Mesendoderm (in vitro differentiated cells): ENCODE measurements around the gene FRMD4A. TPM values are rescaled to one million over a fixed set of nuclear protein-coding genes. Genes with fewer than 3 reads are reported as not detected.

Source experiments
- DNase-seq: peaks from one replicate; pipeline ENCODE4 v3.0.0; 2013
- H2AK5ac ChIP-seq: 2 replicates; pipeline ENCODE4 v1.6.1; 2013; ENCODE audit warnings: low read length, inconsistent platforms
- H2BK120ac ChIP-seq: 2 replicates; pipeline ENCODE4 v1.6.1; 2013; ENCODE audit warnings: low read depth, mild to moderate bottlenecking, low read length, moderate library complexity, mixed read lengths
- H2BK15ac ChIP-seq: replicated peaks from 2 replicates; pipeline ENCODE4 v1.6.1; 2013; ENCODE audit warnings: low read depth, mild to moderate bottlenecking, moderate library complexity
- H2BK5ac ChIP-seq: 2 replicates; pipeline ENCODE4 v1.6.1; 2013; ENCODE audit warnings: low read length, inconsistent platforms
- H3K18ac ChIP-seq: 2 replicates; pipeline ENCODE4 v1.6.1; 2013; ENCODE audit warnings: mild to moderate bottlenecking, low read length, mixed read lengths
- H3K23ac ChIP-seq: one replicate; pipeline ENCODE4 v1.6.1; 2013; ENCODE audit warnings: low read length
- H3K27ac ChIP-seq: 2 replicates; pipeline ENCODE4 v1.5.1; 2013; ENCODE audit warnings: low read depth, mild to moderate bottlenecking, inconsistent platforms, low read length, moderate library complexity
- H3K27me3 ChIP-seq: 2 replicates; pipeline ENCODE4 v1.6.1; 2013; ENCODE audit warnings: low read length, control low read depth, mild to moderate bottlenecking, inconsistent platforms; ENCODE audit not compliant: insufficient read depth, poor library complexity
- H3K36me3 ChIP-seq: 2 replicates; pipeline ENCODE4 v1.6.1; 2013; ENCODE audit warnings: low read length, inconsistent platforms; ENCODE audit not compliant: control insufficient read depth, insufficient read depth
- H3K4ac ChIP-seq: one replicate; pipeline ENCODE4 v1.6.1; 2013; ENCODE audit warnings: low read depth, mild to moderate bottlenecking, low read length, moderate library complexity
- H3K4me1 ChIP-seq: 2 replicates; pipeline ENCODE4 v1.6.1; 2013; ENCODE audit warnings: low read depth, low read length, inconsistent platforms; ENCODE audit not compliant: control insufficient read depth
- H3K4me2 ChIP-seq: 2 replicates; pipeline ENCODE4 v1.6.1; 2013; ENCODE audit warnings: low read length
- H3K4me3 ChIP-seq: 2 replicates; pipeline ENCODE4 v1.5.1; 2013; ENCODE audit warnings: mild to moderate bottlenecking, low read length
- H3K56ac ChIP-seq: one replicate; pipeline ENCODE4 v1.6.1; 2013; ENCODE audit warnings: low read length
- H3K79me1 ChIP-seq: 2 replicates; pipeline ENCODE4 v1.6.1; 2013; ENCODE audit warnings: low read length, inconsistent platforms
- H3K79me2 ChIP-seq: 2 replicates; pipeline ENCODE4 v1.6.1; 2013; ENCODE audit warnings: mild to moderate bottlenecking, low read length; ENCODE audit not compliant: control insufficient read depth, insufficient read depth
- H3K9ac ChIP-seq: 2 replicates; pipeline ENCODE4 v1.6.1; 2013; ENCODE audit warnings: low read length, inconsistent platforms
- H4K5ac ChIP-seq: one replicate; pipeline ENCODE4 v1.6.1; 2013; ENCODE audit warnings: low read length
- H4K8ac ChIP-seq: one replicate; pipeline ENCODE4 v1.6.1; 2013; ENCODE audit warnings: low read depth, mild to moderate bottlenecking, control low read depth, low read length, moderate library complexity
- WGBS: extraction: QIAGEN DNeasy Blood & Tissue Kit; methylation state at CpG from one replicate; pipeline ENCODE4 v1.1.7; 2013; ENCODE audit warnings: low lambda C conversion rate, missing lambda C conversion rate; ENCODE audit not compliant: insufficient coverage; ENCODE audit errors: extremely low coverage; 5-methylcytosine and 5-hydroxymethylcytosine counted together
- small RNA-seq: library from polyadenylated mRNA; stranded (forward); fragments of <200 nt; extraction: miRNeasy Mini kit (QIAGEN cat#:217004); gene quantifications from one replicate; pipeline ENCODE3, GENCODE V24; 2013; ENCODE audit not compliant: insufficient read depth

Gene FRMD4A

DNA sequence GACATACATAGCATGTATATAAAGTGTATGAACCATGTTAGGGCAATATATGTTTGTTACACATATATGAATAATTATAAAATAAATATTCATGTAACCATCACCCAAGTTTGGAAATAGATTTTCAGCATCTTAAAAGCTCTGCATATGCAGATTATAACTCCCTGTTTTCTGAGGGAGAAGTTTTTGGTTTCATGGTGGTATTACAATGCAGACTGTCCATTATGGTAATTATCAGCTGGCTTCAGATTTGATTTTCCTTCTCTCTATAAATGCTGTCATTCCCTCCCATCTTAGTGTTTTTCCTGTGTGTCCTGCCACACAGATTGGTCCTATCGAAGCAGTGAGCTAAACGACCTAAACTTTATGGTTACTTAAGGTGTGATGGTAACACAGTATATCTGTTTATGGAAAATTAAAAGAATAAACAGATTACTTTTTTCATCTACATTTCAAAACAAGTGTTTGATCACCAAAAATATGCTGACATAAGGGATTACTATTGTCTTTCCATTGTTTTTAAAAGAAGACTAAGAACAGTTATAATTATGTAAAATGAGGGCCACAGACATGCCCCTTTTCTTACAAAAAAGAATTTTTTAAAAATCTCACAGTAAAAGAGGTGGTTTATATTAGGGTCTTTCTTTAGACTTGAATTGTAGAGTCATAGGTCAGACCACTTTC, 726.2 kb downstream of the FRMD4A start:
- no peak overlapping the region for H3K56ac ChIP-seq
- H3K79me2 ChIP-seq = no peaks in the 10 kb centered on the region
- no peak overlapping the region for H2BK5ac ChIP-seq
- H3K4me1 ChIP-seq = no peaks in the 10 kb centered on the region
- H3K27ac ChIP-seq = no peak overlapping the region
- H3K4me3 ChIP-seq = no peak overlapping the region
- WGBS = no CpG with 5 or more reads among the region's 2 CpGs
- H3K23ac ChIP-seq = no peak overlapping the region
- H3K4ac ChIP-seq = no peak overlapping the region
- no peaks in the 10 kb centered on the region for H3K27me3 ChIP-seq
- DNase-seq = no peak
- no peak overlapping the region for H2BK15ac ChIP-seq
- H3K4me2 ChIP-seq = no peak overlapping the region
- H3K79me1 ChIP-seq = no peaks in the 10 kb centered on the region
- H2BK120ac ChIP-seq = no peak overlapping the region
- H3K36me3 ChIP-seq = no peaks in the 10 kb centered on the region
- no peak overlapping the region for H2AK5ac ChIP-seq
- H3K9ac ChIP-seq = no peak overlapping the region
- H3K18ac ChIP-seq = no peak overlapping the region
- H4K8ac ChIP-seq = no peak overlapping the region
- H4K5ac ChIP-seq = no peak overlapping the region

GRCh38 chr10:13597909-13598308, 732.8 kb downstream of the FRMD4A start:
- Histone ChIP-seq H3K4ac (no peak overlapping the region), H3K23ac (no peak overlapping the region), H4K5ac (no peak overlapping the region), H3K56ac (no peak overlapping the region), H3K18ac (no peak overlapping the region), H3K79me1 (no peaks in the 10 kb centered on the region), H2AK5ac (no peak overlapping the region), H2BK5ac (no peak overlapping the region), H2BK15ac (no peak overlapping the region), H3K27me3 (no peaks in the 10 kb centered on the region), H3K4me1 (no peaks in the 10 kb centered on the region), H4K8ac (no peak overlapping the region), H3K36me3 (no peaks in the 10 kb centered on the region), H3K27ac (no peak overlapping the region), H2BK120ac (no peak overlapping the region), H3K4me2 (no peak overlapping the region), H3K9ac (no peak overlapping the region), H3K79me2 (no peaks in the 10 kb centered on the region), H3K4me3 (no peak overlapping the region)
- 100% methylated on average over 1 of the region's 5 CpGs for WGBS
- DNase-seq = no peak

GRCh38 chr10:13594641-13595040, 736.1 kb downstream of the FRMD4A start:
- no peak overlapping the region for H2BK120ac ChIP-seq
- no peak overlapping the region for H3K56ac ChIP-seq
- no peak overlapping the region for H3K9ac ChIP-seq
- H3K4me1 ChIP-seq = no peaks in the 10 kb centered on the region
- no peak overlapping the region for H4K8ac ChIP-seq
- H3K79me2 ChIP-seq = no peaks in the 10 kb centered on the region
- no peak overlapping the region for H2AK5ac ChIP-seq
- no peak overlapping the region for H4K5ac ChIP-seq
- H3K4ac ChIP-seq = no peak overlapping the region
- peaks cover 1% of the 10 kb centered on the region for H3K79me1 ChIP-seq
- no peak overlapping the region for H3K23ac ChIP-seq
- H3K27ac ChIP-seq = no peak overlapping the region
- DNase-seq = no peak
- no peak overlapping the region for H3K4me2 ChIP-seq
- H3K27me3 ChIP-seq = no peaks in the 10 kb centered on the region
- H2BK5ac ChIP-seq = no peak overlapping the region
- H3K36me3 ChIP-seq = no peaks in the 10 kb centered on the region
- no peak overlapping the region for H2BK15ac ChIP-seq
- no peak overlapping the region for H3K4me3 ChIP-seq
- H3K18ac ChIP-seq = no peak overlapping the region
- no CpG with 5 or more reads among the region's 2 CpGs for WGBS

Small RNA genes within 50 kb of the gene (small RNA-seq; reads per million reads assigned to genes)
- gene RNA5SP301 = not detected
